ENCODE data around the gene CFAP73.

The CFAP73 gene

DNA sequence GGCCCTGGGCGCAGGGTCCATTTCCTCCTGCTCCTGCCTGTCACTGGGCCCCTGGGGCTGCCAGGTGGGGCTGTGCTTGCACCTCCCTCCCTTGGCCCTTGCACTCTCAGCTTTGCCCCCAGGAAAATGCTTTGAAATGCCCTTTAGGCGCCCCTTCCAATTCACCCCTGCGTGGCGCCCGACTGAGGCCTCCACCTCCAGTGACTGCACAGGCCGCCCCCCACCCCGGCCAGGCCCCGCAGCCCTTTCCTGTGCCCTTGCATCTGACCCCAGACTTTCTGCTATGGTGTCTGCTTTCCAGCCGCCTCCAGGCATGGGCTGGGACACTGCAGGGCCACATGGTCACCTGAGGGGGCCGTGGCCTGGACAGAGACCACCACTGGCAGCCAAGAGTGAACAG lies 18.3 kb downstream of the CFAP73 start:
- no peak overlapping the region for H3K27ac ChIP-seq
- no peak for TF ChIP-seq ZFX (IDR thresholded peaks at IDR 0.05)
- TF ChIP-seq, protein P1, sequence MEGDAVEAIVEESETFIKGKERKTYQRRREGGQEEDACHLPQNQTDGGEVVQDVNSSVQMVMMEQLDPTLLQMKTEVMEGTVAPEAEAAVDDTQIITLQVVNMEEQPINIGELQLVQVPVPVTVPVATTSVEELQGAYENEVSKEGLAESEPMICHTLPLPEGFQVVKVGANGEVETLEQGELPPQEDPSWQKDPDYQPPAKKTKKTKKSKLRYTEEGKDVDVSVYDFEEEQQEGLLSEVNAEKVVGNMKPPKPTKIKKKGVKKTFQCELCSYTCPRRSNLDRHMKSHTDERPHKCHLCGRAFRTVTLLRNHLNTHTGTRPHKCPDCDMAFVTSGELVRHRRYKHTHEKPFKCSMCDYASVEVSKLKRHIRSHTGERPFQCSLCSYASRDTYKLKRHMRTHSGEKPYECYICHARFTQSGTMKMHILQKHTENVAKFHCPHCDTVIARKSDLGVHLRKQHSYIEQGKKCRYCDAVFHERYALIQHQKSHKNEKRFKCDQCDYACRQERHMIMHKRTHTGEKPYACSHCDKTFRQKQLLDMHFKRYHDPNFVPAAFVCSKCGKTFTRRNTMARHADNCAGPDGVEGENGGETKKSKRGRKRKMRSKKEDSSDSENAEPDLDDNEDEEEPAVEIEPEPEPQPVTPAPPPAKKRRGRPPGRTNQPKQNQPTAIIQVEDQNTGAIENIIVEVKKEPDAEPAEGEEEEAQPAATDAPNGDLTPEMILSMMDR (conservative IDR thresholded peaks at IDR 0.05): no peak

DNA sequence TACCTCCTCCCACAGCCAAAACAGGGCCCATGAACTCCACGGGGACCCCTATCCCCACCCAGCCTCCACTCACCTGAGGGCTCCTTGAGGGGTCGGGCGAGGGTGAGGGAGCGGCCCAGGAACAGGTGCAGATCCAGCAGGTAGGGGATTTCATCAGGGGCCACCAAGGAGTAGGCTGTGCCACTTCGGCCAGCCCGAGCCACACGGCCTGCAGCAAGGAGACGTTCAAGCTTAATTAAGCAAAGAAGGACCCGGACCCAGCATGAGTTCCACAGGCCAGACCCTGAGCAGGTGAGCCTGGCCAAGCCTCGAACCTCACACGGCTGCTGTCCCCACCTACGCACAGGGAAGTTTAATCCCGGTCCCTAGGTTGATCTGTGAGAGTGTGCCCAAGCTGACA lies 20.2 kb downstream of the CFAP73 start:
- H3K27ac ChIP-seq: no peak overlapping the region
- TF ChIP-seq ZFX (IDR thresholded peaks at IDR 0.05): no peak
- TF ChIP-seq, protein P1 (conservative IDR thresholded peaks at IDR 0.05): no peak

DNA sequence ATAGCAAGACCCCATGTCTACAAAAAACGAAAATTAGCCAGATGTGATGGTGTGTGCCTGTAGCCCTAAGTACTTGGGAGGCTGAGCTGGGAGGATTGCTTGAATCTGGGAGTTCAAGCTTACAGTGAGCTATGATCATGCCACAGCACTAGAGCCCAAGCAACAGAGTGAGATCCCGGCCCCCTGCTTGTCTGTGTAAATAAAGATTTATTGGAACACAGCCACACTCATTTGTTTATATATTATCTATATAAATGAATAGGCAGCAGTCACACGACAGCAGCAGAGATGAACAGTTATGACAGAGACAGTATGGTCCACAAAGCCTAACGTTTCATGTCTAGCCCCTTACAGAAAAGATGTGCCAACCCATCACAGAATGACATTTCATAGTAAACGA lies 20.9 kb downstream of the CFAP73 start:
- TF ChIP-seq, protein P1 (conservative IDR thresholded peaks at IDR 0.05): no peak
- no peak for TF ChIP-seq ZFX (IDR thresholded peaks at IDR 0.05)
- H3K27ac ChIP-seq: no peak overlapping the region

DNA sequence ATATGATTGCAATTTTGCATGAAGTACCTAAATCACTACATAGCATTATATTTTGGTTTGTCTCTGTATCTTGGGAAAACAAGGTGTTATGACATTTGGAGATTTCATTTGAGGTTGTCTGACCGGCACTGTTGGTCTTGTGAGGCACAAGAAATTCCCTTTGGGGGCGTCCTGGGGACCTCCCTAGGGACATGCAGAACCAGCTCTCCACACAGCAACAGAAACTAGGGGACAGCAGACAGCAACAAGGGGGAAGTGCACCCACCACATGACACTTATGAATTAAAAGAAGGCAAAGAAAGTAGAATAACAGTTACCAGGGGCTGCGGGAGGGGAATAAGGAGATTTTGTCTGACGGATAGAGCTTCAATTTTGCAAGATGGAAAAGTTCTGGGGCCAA lies 21.4 kb downstream of the CFAP73 start:
- H3K27ac ChIP-seq: no peak overlapping the region

DNA sequence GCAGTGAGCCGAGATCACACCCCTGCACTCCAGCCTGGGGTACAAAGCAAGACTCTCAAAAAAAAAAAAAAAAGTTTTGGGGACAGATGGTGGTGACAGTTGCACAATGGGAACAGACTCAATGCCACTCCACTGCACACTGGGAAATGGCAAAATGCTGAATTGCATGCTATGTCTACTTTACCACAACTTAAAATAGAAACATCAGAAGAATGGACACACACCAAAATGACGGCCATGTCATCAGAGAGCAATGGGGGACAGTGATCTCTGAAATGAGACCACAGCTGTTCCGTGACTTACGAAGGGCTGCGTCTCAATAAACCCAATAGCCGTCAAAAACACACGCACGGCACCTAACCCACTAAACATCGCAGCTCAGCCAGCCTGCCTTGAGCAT lies 22.0 kb downstream of the CFAP73 start:
- H3K27ac ChIP-seq: no peak overlapping the region
- TF ChIP-seq, protein P1 (conservative IDR thresholded peaks at IDR 0.05): no peak
- TF ChIP-seq ZFX (IDR thresholded peaks at IDR 0.05): no peak

More for the DNA sequence above, 21.4 kb downstream of the CFAP73 start:
- TF ChIP-seq, protein P1 (conservative IDR thresholded peaks at IDR 0.05): no peak
- TF ChIP-seq ZFX (IDR thresholded peaks at IDR 0.05): no peak

DNA sequence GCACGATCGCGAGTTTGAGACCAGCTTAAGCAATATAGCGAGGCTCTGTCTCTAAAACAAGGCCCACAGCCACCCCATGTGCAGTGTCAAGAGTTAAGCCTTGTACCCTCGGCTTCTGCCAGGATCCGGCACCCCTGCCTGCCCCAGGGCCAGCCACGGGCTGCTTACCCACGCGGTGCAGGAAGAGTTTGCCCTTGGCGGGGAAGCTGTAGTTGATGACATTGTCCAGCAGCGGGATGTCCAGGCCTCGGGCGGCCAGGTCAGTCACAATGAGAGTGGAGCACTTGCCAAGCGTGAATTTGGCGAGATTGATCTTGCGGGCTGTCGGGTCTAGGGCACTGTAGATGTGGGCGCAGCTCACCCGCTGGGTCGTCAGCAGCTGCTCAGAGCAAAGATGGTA lies 22.7 kb downstream of the CFAP73 start:
- H3K27ac ChIP-seq: no peak overlapping the region
- no peak for TF ChIP-seq ZFX (IDR thresholded peaks at IDR 0.05)
- TF ChIP-seq, protein P1 (conservative IDR thresholded peaks at IDR 0.05): no peak

DNA sequence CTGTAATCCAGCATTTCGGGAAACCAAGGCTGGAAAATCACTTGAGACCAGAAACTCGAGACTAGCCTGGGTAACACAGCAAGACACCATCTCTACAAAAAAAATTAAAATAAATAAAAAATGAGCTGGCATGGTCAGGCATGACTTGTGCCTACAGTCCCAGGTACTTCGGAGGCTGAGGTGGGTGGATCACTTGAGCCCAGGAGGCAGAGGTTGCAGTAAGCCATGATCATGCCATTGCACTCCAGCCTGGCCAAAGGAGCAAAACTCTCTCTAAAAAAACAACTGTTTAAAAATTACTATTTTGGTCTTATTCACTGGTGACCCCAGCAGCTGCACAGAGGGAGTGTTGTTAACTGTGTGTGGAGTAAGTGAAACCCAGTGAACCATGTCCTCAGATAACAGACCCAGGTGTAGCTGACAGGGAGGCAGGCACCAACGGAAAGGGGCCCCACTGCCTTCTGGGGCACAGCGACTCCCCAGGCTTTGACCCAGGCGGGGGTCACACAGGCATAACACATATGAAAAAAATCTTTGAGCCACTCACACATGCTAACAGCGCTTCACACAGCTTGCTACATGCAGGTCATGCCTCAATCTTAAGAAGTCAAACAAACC lies 23.7 kb downstream of the CFAP73 start:
- H3K27ac ChIP-seq: no peak overlapping the region
- no peak for TF ChIP-seq ZFX (IDR thresholded peaks at IDR 0.05)
- TF ChIP-seq, protein P1 (conservative IDR thresholded peaks at IDR 0.05): no peak
